HG03064 (cell line): ENCODE measurements around the gene NEURL1B.
"Not testable (repeated sequence)": the region's sequence is repeated elsewhere in the genome, so short reads cannot be mapped to it uniquely, and the experiment has no call there.

Experiments used
- ATAC-seq: cut with Tn5 transposase; IDR thresholded peaks from one replicate; pipeline ENCODE4 v1.9.1; 2021; ENCODE audit warnings: low read depth; ENCODE audit not compliant: unreplicated experiment

NEURL1B gene

DNA sequence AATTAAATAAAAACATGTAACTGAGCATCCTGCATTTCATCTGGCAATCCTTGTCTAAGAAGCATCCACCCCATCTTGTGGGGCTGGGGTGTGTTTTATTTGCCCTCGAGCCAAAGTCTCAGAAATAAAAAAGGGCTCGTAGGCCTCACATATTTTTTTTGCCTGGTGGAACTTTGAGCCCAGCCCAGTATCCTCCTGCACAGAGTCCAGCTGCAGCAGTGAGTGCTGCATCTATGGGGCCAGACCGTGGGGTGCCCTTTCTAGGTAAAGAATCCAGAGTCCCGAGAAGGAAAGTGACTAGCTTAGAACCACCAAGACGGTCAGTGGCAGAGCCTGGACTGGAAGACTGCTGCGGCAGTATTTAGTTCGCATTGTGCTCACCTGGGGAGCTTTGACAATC lies 33.1 kb downstream of the NEURL1B start:
- no peak for ATAC-seq

GRCh38 chr5:172676914-172677475 lies 35.9 kb downstream of the NEURL1B start:
- no peak for ATAC-seq

GRCh38 chr5:172678362-172678874 lies 37.4 kb downstream of the NEURL1B start:
- not testable (repeated sequence) for ATAC-seq

GRCh38 chr5:172678902-172679301 lies 37.8 kb downstream of the NEURL1B start:
- ATAC-seq: no peak

DNA sequence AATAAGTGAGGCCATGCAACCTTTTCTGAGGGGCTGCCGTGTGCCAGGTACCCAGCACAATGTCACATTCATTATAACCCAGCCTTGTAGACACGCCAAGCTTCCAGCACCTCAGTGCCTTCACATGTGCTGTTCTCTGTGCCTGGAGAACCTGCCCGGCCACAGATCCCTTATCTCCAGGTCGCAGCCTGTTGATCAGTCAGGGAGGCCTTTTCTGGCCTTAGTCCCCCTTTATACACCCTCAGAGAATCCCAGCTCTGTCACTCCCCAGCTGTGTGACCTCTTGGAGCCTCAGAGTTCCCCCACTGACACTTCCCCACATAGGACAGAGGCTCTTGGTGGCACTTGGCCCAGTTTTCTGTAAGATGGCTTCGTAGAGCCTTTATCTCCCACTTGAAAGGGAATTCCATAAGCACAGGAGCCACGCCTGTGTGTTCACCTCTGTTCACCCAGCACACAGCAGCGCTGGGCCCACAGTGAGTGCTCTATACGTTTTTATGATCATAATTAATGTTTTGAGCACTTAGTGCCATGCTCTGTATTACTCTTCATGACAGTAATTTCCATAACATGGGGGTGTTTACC lies 38.7 kb downstream of the NEURL1B start:
- ATAC-seq: no peak

- ATAC-seq: no peak
Observed at GRCh38 chr5:172680921-172681320, 39.9 kb downstream of the NEURL1B start.

GRCh38 chr5:172681421-172681820 lies 40.4 kb downstream of the NEURL1B start:
- ATAC-seq: no peak

DNA sequence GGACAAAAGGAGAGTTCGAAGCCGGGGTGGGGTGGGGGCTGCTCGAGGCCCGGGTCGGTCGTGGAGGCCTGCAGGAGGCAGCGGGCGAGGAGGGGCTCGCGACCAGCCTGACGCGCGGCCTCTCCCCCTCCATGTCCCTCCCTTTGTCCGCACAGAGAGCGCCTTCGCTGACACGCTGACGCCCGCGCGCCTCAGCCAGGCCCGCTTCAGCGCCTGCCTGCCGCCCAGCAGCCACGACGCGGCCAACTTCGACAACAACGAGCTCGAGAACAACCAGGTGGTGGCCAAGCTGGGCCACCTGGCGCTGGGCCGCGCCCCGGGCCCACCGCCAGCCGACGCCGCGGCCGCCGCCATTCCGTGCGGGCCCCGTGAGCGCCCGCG lies 42.2 kb downstream of the NEURL1B start:
- ATAC-seq: no peak

- no peak for ATAC-seq
Observed at GRCh38 chr5:172683645-172684471, 42.8 kb downstream of the NEURL1B start.

DNA sequence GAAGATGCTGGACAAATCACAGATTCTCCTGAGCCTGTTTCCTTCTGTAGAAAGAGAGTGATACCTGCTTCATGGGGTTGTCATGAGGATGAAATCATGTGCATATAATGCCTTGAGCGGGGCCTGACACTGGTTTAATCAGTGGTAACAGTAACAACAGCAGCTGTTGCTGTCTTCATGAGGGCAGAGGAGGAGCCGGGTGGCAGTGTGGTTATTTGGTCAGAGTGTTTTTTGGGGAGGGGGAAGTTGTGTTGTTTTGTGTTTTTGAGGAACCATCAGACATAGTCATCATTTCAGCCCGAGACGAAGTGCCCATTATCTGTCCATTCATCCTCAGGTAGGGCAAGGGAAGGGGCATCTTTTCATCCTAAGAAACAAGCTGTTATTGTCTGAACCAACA lies 44.0 kb downstream of the NEURL1B start:
- ATAC-seq: no peak

GRCh38 chr5:172686111-172686510 lies 45.0 kb downstream of the NEURL1B start:
- no peak for ATAC-seq

DNA sequence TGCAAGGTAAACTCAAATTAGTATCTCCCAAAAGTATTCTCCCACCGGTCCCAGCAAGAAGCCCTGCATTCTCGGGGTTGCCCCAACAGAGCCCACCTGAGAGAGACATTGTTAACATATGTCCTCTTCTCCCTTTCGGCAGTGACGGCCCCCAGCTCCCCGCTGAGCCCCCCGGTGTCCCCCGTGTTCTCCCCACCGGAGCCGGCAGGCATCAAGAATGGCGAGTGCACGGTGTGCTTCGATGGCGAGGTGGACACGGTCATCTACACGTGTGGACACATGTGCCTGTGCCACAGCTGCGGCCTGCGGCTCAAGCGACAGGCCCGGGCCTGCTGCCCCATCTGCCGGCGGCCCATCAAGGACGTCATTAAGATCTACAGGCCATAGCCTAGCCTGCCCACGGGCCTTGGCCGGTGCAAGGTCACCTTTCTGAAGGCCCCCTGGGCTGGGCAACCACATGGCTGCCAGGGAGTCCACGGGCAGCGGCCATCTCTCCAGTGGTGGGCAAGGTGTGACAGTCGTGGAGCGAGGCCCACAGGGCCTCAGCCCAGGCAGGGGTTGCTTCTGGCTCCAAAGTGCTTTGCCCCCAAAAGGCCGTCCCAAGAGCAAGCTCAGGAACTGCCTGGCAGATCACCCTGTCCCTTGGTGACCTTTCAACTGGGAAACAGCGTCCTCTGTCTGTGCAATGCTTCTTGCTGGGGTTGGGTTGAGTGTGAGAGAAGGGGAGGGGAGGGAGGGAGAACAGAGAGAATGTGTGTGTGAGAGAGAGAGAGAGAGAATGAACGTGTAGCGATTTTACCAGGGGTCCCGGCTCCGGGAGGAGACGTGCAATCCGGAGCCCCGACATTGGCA lies 45.7 kb downstream of the NEURL1B start:
- no peak for ATAC-seq

- no peak for ATAC-seq
Observed at GRCh38 chr5:172687940-172688339, 46.9 kb downstream of the NEURL1B start.

DNA sequence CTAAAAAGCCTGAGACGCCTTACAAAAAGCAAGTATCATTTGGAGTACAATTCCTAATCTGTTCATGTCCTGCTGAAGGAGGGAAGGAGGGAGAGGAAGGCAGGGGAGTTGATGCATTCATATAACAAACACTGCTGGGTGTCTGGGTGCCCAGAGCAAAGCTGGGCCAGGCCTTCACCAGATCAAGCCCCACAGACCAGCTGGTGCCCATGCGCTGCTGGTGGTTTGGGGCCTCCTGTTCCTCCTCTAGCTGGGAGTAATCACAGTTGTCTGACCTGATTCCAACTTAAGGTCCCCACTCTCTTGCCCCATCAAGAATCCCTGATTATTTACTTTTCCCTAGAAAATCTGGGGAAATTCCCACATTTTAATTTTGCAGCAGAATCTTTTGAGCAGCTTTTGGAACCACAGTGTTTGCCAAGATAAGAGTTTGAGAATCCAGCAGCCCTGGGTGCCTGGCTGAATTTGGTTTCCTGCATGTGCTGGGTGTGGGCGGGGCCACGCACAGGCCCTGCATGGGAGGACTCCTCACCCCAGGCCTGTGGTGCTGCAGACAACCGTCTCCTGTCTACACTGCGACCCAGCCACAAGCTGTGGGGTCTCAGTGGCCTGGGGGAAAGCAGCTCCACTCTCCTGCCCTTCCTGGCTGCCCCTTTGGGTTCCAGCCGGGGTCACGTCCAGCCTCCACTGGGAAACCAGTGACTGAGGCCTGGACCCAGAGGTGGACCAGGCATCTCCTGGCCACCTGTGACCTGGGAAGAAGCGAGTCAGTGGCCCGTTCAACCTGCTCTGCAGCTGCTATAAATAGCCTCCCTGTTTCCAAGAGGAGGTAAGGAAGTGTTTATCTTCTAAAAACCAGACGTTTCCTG lies 47.5 kb downstream of the NEURL1B start:
- peak; percentile 50 for ATAC-seq

GRCh38 chr5:172689218-172689572 lies 48.1 kb downstream of the NEURL1B start:
- ATAC-seq: no peak

DNA sequence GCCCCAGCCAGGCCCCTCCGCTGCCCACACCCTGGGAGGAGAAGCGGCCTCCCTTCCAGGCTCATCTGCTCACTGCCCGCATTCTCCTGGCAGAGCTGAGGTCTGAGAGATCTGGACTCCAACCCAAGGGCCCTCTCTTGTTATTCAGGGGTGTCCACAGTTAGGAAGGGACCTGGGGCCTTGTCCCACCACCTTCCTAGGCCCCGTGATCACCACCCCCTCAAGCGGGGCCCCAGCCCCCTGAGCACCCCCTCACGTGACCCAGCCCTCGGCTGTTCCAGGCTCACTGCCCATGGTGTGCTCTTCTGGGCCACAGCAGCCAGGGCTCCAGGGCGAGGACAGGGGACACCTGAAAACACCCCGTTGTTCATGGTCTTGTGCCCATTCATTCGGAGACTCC lies 48.7 kb downstream of the NEURL1B start:
- ATAC-seq: no peak

DNA sequence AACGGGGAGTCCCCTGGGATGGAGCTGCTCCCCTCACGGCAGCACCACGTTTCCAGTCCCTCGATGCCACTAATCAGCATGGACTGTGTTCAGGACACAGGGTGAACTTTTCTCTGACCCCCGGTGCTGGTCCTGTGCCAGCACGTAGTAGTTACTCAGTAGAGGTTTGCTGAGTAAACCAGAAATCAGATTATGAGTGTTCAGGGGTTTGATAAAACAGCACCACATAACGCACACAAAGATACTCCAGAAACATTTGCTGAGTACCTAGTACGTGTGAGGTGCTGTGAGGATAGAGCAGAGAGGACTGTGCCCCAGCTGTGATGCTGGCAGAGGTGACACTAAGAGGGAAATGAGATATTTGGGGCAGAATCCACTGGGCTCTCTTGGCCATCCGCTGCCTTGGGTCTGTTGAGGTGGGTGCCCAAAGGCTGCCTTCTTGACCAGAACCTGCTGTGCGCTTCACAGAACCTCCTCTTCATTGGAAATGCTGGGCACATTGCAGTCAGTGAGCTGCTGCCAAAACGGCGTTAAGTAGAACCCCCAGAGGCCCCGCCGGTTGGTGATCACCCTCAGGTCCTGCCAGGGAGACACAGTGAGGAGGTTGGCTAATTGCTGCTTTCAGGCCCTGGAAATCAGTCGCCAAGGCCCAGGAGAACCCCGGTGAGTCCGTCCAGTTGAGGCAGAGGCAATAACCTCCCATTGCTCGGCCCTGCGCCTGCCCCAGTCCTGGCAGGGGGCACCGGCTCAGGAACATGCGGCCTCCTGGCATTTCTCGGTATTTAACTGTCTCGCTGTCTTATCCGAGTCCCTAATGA lies 49.4 kb downstream of the NEURL1B start:
- ATAC-seq: peak; percentile 54

- no peak for ATAC-seq
Observed at GRCh38 chr5:172691886-172692285, 50.8 kb downstream of the NEURL1B start.

GRCh38 chr5:172692451-172692850 lies 51.4 kb downstream of the NEURL1B start:
- ATAC-seq: no peak
